ENCODE data around the gene ITIH2.
"Not testable (repeated sequence)": the region's sequence is repeated elsewhere in the genome, so short reads cannot be mapped to it uniquely, and the experiment has no call there.

Gene ITIH2, protein sequence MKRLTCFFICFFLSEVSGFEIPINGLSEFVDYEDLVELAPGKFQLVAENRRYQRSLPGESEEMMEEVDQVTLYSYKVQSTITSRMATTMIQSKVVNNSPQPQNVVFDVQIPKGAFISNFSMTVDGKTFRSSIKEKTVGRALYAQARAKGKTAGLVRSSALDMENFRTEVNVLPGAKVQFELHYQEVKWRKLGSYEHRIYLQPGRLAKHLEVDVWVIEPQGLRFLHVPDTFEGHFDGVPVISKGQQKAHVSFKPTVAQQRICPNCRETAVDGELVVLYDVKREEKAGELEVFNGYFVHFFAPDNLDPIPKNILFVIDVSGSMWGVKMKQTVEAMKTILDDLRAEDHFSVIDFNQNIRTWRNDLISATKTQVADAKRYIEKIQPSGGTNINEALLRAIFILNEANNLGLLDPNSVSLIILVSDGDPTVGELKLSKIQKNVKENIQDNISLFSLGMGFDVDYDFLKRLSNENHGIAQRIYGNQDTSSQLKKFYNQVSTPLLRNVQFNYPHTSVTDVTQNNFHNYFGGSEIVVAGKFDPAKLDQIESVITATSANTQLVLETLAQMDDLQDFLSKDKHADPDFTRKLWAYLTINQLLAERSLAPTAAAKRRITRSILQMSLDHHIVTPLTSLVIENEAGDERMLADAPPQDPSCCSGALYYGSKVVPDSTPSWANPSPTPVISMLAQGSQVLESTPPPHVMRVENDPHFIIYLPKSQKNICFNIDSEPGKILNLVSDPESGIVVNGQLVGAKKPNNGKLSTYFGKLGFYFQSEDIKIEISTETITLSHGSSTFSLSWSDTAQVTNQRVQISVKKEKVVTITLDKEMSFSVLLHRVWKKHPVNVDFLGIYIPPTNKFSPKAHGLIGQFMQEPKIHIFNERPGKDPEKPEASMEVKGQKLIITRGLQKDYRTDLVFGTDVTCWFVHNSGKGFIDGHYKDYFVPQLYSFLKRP

DNA sequence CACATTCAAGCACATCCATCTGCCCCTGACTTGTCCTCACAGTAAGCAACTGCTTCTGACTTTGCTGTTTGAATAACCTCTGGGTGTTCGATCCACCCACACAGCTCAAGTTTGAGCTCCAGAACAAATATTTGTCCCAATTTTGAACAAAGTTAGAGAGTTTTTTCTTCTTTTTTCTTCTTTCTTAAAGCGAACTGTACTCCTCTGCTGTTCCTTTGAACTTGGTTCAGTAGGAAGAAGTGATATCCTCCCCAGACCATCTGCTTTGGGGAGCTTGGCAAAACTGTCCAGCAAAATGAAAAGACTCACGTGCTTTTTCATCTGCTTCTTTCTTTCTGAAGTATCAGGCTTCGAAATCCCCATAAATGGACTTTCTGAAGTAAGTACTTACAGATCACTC lies at the start of gene ITIH2:
TSS of gene ITIH2 (plus strand) at position 177 of the 400 bp plus-strand sequence. CDS start at position 296, 119 bp downstream.
- DNase-seq: no peak

DNA sequence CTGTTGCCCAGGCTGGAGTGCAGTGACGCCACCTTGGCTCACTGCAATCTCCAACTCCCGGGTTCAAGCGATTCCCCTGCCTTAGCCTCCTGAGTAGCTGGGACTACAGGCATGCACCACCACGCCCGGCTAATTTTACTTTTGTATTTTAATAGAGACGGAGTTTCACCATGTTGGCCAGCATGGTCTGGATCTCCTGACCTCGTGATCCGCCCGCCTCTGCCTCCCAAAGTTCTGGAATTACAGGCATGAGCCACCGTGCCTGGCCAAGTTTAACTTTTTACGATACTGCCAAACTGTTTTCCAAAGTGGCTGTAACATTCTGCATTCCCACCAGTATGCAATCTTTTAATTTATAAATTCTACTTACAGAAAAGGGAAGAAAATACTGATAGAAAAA lies 46.0 kb upstream of the ITIH2 start:
- DNase-seq: not testable (repeated sequence)

- no peak for DNase-seq
These were observed 45.6 kb upstream of the ITIH2 start for GRCh38 chr10:7657552-7657951.

GRCh38 chr10:7659560-7659959 lies 43.6 kb upstream of the ITIH2 start:
- no peak for DNase-seq

DNA sequence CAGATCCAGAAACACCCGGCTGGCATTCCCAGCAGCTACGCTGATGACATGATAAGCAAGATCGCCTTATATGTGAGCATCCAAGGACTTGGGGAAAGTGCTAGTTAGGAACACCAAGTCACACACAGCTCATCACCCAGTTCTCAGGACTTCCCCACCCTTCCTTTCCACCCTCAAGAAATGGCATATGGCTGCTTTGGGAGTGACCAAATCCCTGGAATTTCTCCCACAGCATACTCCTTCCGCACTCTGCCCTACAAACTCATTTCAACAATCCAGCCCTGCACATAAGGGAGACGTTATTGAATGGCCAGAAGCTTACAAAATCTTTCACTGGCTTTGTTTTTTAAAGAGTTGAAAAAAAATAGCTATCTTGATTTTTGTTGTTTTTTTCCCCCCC lies 40.6 kb upstream of the ITIH2 start:
- DNase-seq: no peak

- no peak for DNase-seq
These were observed 38.4 kb upstream of the ITIH2 start for GRCh38 chr10:7664707-7665106.

DNA sequence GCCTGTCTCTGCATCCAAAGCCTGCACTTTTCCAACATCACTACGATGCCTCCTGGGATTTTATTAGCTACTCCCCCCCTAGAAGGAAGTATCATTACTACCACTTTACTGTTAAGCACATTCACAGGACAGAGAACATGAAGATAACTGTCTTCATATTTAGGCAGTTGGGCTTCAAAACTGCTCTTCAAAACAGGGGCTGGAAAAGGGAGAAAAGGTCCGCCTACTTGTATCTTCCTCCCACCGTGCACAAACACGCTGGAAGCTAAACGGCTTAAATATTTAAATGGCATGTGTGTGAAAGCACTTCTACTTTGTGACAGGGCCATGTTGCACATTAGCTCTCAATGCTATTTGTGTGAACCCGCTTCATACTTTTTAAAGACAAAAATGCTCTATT lies 37.3 kb upstream of the ITIH2 start:
- no peak for DNase-seq

DNA sequence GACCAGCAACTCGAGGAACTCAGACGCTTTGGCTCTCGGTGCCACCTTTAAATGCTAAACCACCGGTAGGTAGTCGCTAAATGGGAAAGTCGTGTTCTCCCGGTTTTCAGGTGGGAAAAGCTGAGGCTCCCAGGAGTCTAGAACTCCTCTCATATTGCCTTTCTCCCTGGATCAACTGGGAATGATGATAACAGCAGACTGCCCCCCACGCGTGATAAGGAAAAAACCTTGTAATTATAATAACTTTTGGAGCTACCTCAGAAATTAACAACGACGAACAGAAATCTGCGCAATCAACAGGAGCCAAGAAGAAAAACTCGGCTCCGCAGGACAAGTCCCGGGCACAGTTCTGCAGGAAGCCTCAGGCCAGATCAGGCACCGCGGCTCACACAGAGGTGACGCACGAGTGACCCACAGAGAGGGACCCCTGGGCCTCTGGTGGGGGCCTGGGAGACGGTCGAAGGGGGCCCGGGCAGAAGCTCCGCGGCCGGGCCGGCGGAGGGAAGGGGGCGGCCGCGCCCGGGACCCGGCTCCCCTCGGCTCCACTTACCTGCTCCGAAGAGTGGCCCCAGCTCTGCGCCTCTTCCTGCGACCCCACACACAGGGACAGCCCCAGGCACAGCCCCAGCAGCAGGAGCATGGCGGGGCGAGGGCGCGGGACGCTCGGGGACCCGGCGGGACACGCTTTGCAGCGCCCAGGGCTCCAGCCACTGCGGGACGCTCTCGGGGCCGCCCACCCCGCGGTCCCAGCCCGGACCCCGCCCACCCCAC lies 36.7 kb upstream of the ITIH2 start, which contains the start of gene ITIH5:
TSS of gene ITIH5 (minus strand) at position 714 of the 771 bp plus-strand sequence. CDS start at position 640, 74 bp downstream.
- DNase-seq: no peak

DNA sequence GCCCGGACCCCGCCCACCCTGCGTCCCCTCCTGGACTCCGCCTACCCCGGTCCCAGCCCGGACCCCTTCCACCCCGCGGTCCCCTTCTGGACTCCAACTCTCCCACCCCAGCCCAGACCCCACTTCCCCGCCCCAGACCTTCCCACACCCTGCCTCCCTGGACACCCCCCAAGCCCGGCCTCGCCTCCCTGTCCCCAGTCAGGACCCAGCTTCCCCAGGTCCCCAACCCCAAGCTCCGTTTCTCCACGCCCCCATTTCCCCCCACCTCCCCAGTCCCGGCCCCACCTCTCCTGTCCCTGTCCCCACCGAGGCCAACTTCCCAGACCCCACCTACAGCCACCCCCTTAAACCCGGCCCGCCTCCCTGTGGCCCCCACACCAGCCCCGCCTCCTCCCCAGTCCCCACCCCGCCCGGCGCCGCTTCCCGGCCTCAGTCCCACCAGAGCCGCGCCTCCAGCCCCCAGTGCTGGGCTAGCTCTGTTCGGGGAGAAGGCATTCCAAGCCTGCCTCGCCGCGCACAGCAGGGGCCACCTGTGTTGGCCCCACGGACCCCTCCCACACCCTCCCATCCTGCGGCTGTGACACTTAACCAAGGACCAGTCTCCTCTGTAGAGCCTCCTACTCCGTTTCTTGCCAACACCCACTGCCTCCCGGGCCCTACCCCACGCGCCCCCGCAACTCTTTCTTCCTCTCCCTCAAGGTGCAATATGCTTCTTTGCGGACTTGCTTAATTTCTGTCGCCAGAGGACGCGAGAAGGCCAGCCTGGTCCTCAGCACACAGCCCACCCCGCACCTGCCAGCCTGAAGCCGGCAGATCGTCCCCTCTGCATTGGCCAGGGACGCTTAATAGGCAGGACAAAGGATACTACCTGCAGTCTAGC lies 35.6 kb upstream of the ITIH2 start:
- DNase-seq: no peak

DNA sequence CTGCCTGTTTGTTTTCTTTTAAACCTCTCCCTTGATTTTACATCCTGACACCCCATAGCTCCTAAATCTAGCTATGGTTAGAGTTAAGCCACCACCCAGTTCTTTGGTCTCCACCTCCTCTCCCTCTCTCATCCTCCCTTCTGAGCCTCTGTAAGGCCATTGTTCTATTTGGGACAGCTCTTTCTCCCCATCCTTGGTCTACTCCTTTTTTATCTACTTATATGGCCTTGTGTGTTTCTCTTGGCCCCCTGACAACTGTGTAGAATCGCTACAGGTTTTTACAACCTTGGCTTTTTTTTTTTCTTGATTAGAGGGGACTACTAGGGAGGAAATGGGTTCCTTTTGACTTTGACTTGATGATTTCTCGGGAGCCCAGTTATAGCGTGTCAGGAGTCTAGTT lies 33.0 kb upstream of the ITIH2 start:
- DNase-seq: no peak

DNA sequence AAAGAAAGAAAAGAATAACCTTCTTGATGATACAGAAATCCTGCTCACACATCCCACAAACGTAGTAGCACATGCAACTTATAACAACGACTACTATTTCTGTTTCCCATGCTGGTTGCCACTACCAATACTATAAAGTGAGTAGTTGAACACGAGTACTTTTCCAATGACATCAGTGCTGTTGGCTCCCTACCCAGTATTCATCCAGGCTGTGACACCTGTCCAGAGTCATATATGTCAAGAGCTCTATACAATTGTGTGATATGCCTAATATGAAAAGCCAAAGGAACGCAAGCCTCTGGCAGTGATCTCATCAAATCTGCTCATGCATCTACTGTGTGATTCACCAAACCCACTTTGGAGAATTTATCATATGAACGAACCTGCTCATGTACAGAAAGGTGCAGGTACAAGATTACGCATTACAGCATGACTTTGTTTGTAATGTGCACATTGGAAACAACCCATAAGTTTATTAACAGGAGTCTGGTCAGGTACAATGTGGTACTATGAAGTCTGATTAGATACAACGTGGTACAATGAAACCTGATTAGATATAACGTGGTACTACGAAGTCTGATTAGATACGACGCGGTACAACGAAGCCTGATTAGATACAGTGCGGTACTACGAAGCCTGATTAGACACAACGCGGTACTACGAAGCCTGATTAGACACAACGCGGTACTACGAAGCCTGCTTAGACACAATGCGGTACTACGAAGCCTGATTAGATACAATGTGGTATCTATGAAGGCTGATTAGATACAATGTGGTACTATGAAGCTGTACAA lies 30.6 kb upstream of the ITIH2 start:
- no peak for DNase-seq

DNA sequence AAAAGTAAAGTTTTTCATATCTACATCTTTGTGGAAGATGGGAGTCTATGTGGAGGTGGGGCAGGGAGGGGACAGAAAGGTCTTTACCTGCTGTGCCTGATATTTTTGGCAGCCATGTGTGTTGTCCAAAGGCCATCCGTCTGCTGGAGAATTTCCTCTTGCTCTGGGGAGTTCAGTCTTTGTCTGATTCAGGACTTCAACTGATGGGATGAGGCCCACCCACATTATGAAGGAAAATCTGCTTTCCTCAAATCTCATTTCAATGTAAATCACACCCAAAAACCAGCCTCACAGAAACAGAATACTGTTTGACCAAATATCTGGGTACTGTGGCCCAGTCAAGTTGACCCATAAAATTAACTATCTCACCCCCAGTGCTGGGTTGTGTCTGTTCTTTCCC lies 23.9 kb upstream of the ITIH2 start:
- DNase-seq: no peak

GRCh38 chr10:7680078-7680477 lies 23.0 kb upstream of the ITIH2 start:
- not testable (repeated sequence) for DNase-seq

DNA sequence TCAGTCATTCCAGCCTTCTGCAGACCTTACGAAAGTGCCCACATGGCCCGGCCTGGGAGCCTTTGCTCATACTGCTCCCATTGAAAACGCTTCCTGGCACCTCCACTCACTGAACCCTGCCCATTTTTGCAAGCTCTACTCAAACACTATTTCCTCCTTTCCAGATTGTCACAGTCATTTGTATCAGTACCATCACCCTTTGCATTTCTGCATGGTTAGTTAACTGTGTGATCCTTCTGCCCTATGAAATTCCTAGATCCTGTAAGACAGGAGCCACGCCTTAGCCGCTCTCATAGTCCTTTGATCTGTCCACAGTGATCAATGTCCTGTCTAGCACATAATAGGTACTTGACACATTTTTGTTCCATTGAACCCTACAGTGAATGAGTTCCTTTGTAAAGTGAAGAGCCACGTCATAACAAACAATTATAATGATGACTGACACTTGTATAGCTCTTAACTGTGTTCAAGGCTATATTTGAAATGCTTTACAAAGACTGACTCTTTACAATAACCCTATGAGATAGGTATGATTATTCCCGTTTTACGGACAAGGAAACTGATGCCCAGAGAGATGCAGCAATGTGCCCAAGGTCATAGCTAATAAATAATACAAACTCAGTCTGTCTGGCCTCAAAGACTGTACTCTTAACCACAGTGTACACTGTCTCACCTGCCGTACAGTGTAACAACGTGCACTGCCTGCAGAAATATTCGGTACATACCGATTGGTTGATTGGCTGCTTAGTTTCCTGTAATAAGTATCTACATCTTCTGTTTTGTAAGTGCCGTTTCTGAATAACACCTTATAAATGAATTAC lies 16.6 kb upstream of the ITIH2 start:
- no peak for DNase-seq

- peak; percentile 70 for DNase-seq
These were observed 15.7 kb upstream of the ITIH2 start for GRCh38 chr10:7687228-7687907.

DNA sequence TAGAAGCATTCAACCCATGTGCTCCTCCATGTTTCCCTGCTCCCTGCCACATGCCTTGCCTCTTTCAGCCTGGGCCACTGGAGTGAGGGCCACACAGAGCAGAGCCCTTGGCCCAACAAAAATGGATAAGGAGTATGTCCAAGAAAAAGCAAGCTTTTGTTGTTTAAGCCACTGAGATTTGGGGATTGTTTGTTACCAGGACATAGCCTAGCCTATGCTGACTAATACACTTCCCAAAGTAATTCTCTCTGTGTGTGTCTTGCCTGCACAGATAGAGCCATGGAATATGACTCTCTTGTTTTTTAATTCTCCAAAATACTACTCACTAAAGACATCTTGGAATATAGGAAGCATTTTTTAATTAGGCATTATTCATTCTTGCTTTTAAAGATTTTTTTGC lies 13.5 kb upstream of the ITIH2 start:
- no peak for DNase-seq

- DNase-seq: not testable (repeated sequence)
These were observed 12.1 kb upstream of the ITIH2 start for GRCh38 chr10:7690885-7691597.

DNA sequence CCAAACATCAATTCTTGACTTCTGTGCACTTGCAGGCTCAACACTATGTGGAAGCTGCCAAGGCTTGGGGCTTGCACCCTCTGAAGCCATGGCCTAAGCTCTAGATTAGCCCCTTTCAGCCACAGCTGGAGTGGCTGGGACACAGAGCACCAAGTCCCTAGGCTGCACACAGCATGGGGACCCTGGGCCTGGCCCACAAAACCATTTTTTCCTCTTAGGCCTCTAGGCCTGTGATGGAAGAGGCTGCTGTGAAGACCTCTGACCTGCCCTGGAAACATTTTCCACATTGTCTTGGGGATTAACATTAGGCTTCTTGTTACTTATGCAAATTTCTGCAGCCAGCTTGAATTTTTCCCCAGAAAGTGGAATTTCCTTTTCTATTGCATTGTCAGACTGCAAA lies 10.7 kb upstream of the ITIH2 start:
- DNase-seq: not testable (repeated sequence)

DNA sequence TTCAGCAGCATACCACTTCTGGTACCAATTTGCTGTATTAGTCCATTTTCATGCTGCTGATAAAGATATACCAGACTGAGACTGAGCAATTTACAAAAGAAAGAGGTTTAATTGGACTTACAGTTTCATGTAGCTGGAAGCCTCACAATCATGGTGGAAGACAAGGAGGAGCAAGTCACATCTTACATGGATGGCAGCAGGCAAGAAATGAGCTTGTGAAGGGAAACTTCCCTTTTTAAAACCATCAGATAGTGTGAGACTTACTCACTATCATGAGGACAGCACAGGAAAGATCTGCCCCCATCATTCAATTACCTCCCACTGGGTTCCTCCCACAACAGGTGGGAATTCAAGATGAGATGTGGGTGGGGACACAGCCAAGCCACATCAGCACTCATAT lies 9.9 kb upstream of the ITIH2 start:
- not testable (repeated sequence) for DNase-seq
